Glomerular visceral epithelial cell (primary cell): ENCODE results near the gene MCM5.
"Not testable (repeated sequence)": the region's sequence is repeated elsewhere in the genome, so short reads cannot be mapped to it uniquely, and the experiment has no call there.

Source experiments
- DNase-seq: peaks from one replicate; pipeline ENCODE4 v3.0.0-alpha.2; 2016; ENCODE audit errors: extremely low spot score

The MCM5 gene

GRCh38 chr22:35432228-35432905 lies 32.4 kb downstream of the MCM5 start:
- no peak for DNase-seq

DNA sequence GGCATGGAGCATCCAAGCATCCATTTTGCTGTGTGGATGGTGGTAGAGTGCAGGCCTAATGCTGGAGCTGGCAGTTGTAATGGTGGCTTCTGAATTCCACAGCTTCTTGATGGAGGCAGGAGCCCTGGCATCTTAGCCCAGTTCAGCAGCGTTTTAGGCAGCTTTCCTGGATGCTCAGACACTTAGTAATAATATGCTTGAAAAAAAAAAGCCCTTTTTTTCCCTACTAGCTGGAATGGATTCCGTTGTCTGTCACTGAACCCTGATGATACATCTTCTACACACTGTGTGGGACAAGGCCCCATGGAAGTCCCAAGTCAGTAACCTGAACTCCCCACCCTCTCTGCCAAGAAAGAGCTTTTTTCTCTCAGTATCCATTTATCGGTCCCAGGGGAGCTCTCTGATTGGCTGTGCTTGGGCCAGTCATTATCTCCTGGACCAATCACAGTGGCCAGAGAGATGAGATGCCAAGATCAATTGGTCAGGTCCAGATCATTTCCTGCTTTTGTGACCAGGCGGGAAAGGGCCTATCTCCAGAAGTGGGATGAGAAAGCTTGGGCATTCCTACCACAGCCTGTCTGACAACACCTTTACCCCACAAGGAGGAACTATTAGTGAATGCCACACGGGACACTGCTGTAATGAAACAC lies 34.2 kb downstream of the MCM5 start:
- no peak for DNase-seq

DNA sequence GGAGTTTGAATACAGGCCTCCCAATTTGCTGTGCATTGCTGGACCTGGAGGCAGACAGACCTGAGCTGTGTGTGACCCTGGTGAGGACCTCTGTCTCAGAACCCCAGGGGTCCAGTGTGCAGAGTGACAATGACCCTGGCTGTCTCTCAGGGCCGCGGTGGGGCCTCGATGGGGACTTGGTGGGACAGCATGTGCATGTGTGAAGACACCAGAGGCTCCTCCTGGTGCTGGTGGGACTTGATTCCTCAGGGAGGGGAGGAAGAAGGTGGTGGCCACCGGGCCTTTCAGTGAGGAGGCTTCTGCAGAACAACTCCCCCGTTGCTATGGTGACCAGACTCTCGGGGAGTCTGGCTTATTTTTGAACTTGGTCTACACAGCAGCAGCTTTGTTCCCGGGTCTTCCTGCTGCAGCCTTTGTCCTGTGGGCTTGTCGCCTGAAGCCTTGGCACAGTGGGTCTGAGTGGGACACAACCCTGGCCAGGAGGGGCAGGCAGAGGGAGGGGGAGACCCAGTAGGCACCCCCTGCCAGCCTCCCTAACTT lies 35.3 kb downstream of the MCM5 start:
- DNase-seq = no peak

DNA sequence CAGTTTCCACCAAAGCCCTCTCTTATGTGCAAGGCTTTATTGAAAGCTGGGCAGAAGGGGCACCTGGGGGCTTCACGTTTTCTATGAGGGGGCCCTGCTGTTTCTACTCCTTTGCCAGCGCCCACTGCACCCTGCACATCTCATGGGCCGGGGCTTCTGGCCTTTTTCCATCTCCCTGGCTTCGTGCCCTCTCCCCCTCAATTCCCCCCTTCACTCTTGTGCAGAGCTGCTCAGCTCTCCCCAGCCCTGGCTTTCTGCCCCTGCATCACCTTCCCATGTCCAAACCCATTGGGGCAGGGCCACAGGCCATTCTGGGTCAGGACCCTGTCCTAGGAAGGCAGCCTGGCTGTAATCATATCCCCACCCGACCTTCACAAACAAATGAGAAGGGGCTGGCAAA lies 36.5 kb downstream of the MCM5 start:
- no peak for DNase-seq

GRCh38 chr22:35437049-35437448 lies 37.1 kb downstream of the MCM5 start:
- peak; percentile 42 for DNase-seq

DNA sequence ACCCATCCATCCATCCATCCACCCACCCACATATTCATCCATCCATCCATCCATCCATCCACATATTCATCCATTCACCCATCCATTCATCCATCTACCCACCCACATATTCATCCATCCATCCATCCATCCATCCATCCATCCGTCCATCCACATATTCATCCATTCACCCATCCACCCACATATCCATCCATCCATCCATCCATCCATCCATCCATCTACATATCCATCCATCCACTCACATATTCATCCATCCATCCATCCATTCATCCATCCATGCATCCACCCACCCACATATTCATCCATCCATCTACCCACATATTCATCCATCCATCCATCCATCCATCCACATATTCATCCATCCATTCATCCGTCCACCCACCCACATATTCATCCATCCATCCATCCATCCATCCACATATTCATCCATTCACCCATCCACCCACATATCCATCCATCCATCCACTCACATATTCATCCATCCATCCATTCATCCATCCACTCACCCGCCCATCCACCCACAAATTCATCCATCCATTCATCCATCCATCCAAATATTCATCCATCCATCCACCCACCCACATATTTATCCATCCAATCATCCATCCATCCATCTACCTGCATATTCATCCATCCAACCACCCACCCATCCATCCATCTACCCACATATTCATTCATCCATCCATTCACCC lies 38.9 kb downstream of the MCM5 start:
- not testable (repeated sequence) for DNase-seq

DNA sequence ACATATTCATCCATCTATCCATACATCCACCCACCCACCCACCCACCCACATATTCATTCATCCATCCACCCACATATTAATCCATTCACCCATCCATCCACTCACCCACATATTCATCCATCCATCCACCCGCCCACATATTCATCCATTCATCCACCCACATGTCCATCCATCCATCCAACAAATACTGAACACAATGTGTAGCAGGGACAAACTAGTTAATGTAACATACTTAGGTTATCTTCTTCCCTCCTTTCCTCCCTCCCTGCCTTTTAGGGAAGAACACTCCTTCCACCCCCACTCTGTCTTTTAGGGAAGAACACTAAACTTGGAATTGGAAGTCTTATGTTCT lies 39.4 kb downstream of the MCM5 start:
- no peak for DNase-seq

DNA sequence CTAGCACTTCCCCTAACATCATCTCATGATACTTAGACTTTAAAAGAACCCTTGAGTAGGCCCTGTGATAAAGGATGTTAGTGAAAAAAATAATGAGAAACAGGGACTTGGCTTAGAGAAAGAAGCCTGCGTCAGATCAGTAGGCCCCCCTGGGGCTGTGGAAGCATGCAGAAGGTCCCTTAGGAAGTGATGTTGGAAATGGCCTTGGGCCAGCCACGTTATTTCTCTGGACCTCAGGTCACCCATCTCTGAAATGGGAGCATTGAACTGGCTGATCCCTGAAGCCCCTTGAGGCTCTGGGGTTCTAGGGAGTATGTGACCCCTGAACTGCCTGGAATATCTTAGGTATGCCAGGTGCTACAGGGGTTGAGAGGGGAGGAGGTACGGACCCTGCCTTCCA lies 40.2 kb downstream of the MCM5 start:
- no peak for DNase-seq

DNA sequence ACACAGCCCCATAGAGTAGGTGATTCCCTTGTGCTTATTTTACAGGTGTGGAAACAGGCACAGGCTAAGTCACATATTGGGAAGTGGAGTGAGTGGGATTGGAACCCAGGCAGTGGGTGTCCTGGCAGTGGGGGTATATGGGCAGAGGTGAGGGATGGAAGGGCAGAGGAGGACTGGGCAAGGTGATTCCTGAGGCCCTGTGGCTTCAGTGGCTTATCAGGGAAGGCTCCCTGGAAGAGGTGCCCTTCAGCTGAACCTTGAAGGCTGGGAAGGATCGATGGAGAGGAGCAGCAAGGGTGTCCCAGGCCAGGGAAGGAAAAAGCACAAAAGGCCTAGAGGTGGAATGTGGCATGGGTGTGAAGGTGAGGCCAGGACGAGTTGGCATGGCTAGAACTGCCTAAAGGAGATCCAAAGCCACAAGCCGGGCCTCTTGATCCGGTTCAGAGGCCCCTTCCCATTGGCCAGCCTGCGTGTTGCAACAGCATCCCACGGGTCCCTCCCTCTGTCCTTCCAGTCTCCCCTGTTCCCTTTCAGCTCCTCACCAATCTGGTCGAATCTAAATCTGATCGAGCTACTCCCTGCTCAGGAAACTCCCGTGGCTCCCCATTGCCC lies 41.7 kb downstream of the MCM5 start:
- no peak for DNase-seq

DNA sequence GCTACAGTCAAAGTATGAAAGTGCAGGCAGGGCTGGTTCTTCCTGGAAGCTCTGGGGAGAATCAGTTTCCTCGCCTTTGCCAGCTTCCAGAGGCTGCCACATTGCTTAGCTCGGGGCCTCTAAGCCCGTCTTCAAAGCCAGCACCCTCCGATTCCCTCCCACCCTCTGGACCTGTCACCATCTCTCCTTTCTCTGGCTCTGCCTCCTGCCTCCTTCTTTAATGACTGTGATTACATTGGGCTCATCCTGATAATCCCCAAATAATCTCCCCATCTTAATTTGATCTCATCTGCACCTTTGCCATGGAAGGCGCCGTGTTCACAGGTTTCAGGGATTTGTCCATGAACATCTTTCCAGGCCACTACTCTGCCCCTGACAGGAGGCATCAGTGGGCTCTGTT lies 42.5 kb downstream of the MCM5 start:
- no peak for DNase-seq

- no peak for DNase-seq
These were observed 43.4 kb downstream of the MCM5 start for GRCh38 chr22:35443338-35443737.

DNA sequence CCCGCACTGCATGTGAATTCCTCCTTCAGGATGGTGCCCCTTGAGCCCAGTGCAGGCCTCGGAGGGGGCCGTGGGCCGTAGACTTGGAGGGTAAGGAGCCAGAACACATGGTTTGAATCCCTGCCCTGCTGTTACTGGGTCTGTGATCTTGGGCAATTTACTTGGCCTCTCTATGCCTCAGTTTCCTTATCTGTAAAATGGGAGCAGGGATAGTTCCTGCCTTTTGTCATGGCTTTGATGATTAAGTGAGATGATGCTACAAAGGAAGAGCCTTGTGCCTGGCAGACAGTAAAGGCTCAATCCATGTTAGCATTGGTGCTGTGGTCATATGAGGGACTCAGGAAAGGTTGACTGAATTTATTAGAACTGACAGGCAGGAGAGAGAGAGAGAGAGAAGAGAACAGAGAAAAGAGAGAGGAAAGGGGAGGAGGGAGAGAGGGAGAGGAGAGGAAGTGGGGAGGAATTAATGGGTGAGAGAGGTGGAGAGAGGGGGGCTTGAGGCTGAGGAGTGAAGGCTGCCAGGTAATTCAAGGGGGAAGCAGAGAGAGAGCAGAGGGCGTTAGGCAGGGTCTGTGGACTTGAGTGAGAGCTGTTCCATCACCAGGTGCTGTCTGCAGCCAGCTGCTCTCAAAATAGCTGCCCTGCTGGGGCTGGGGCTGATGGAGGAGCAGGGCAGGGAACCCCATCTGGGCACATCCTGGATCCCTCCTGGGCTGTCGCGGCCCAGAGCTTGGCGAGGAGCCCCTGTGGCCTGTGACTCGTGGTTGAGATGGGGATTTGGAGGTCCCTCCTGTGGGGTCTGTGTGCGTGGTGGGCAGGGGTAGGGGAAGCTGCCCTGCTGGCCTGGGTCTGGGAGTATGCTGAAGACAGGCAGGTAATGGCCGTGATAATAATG lies 44.1 kb downstream of the MCM5 start:
- no peak for DNase-seq

- DNase-seq = no peak
These were observed 44.9 kb downstream of the MCM5 start for GRCh38 chr22:35444685-35445399.

DNA sequence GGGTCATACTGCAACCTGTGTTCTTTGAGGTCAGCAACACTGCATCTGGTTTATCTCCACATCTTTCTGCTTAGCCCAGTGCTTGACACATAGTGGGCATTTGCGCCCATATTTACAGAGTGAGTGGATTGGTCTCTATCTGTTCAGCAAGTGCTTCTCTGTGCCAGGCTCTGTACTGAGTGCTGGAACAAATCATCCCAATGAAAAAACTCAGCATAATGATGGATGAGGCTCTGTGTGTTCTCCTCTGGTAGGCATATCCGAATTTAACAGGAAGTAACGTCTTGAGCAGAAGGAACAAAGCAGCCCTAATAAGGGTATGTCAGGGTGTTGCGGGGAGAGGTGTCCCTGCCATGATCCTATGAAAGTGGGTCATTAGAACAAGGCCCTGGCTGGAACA lies 46.0 kb downstream of the MCM5 start:
- no peak for DNase-seq

DNA sequence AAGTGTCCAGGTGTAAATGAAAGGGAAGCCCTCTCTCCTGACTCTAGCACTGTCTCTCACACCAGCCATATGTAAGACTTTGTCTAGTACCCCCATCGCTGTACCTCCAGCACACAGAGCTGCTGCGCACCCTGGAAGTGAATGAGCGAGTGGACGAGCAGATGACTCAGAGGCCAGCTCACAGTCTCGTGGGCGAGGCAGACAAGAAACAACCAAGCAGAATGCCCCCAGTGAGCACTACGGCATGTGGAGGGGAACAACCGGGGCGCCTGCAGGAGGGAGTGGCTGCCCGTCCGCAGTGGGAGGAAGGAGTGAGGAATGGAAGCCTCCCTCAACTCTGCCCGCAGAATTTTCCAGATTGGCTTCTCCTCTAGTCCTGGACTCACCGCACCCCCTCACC lies 46.4 kb downstream of the MCM5 start:
- DNase-seq = peak; percentile 82

- DNase-seq = no peak
These were observed 48.6 kb downstream of the MCM5 start for GRCh38 chr22:35448523-35448922.

DNA sequence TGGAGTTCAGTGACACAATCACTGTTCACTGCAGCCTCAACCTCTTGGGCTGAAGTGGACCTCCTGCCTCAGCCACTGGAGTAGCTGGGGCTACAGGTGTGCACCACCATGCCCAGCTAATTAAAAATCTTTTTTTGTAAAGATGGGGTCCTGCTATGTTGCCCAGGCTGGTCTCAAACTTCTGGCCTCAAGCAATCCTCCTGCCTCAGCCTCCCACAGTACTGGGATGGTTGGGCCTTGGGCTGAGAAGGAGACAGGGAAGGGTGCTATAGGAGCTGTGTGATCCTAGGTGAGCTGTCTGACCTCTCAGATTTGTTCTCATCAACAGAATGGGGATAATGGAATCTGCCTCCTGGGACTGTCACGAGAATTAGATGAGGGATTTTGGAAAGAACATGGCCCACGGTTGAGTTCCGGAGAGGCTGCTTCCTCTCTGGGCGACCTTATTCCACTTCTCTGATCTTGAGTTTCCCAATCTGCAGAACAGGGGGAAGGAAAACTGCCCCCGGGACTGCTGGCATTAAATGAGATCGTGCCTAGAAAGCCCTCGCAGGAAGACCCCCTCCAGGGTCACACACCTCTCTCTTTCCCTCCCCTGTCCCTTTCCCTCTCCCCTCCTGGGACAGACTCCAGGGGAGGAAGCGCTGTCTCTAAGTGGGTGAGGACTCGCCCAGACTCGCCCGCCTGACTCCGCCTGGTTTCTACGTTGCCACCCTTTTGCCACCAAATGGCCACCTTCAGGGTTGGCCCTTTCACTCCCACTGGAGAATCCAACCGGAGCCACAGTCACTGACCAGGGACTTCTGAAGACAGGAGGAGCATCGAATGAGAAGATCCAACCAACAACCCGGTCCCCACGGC lies 50.1 kb downstream of the MCM5 start:
- DNase-seq = no peak

- DNase-seq = no peak
These were observed 51.1 kb downstream of the MCM5 start for GRCh38 chr22:35450824-35451569.

GRCh38 chr22:35451592-35451991 lies 51.7 kb downstream of the MCM5 start:
- no peak for DNase-seq
